Keratinocyte (primary cell): Measurements from ENCODE around the gene FBN1. TPM values are rescaled to one million over a fixed set of nuclear protein-coding genes. Genes with fewer than 3 reads are reported as not detected.

ENCODE experiments used
- DNase-seq: peaks from one replicate; pipeline ENCODE4 v3.0.0-alpha.2; 2011; ENCODE audit warnings: low read depth, missing footprints, low spot score
- FAIRE-seq: peaks from 2 replicates; lab custom pipeline; 2011; peaks lifted over from hg19 to GRCh38; lab: Jason Lieb, UNC
- H2AFZ ChIP-seq: 2 replicates; pipeline ENCODE4 v1.6.0; 2012; ENCODE audit warnings: low read length, control low read depth, inconsistent platforms; ENCODE audit not compliant: control insufficient read depth
- H3K27ac ChIP-seq: 2 replicates; pipeline ENCODE4 v1.5.1; 2011; ENCODE audit warnings: low read length; ENCODE audit not compliant: control insufficient read depth, insufficient read depth
- H3K27me3 ChIP-seq: 3 replicates; pipeline ENCODE4 v1.6.0; 2011; ENCODE audit warnings: low read length; ENCODE audit not compliant: control insufficient read depth, insufficient read depth; ENCODE audit errors: extremely low read depth
- H3K36me3 ChIP-seq, 2 experiments: 2 replicates in 1 of 2; 3 replicates in 1 of 2; pipeline ENCODE4 v1.5.1; 2011; ENCODE audit warnings: low read length in 2 of 2, mild to moderate bottlenecking in 1 of 2; ENCODE audit not compliant: control insufficient read depth in 2 of 2, insufficient read depth in 2 of 2; ENCODE audit errors: extremely low read depth in 1 of 2
- H3K4me1 ChIP-seq: 3 replicates; pipeline ENCODE4 v1.5.1; 2011; ENCODE audit warnings: low read length; ENCODE audit not compliant: control insufficient read depth, insufficient read depth; ENCODE audit errors: extremely low read depth
- H3K4me2 ChIP-seq: 3 replicates; pipeline ENCODE4 v1.6.0; 2011; ENCODE audit warnings: low read depth, low read length; ENCODE audit not compliant: control insufficient read depth, insufficient read depth; ENCODE audit errors: extremely low read depth
- H3K4me3 ChIP-seq, 3 experiments: fragments of 200-600 bp in 1 of 3; sonication (generic) in 1 of 3; 2 replicates in 2 of 3; 3 replicates in 1 of 3; pipeline ENCODE4 v1.5.1; 2011 to 2016; ENCODE audit warnings: low read length in 3 of 3, mild to moderate bottlenecking in 3 of 3, control low read depth in 2 of 3, inconsistent platforms in 1 of 3, low read depth in 1 of 3, mixed read lengths in 1 of 3, mixed run types in 1 of 3, moderate library complexity in 1 of 3; ENCODE audit not compliant: control insufficient read depth in 2 of 3, insufficient read depth in 2 of 3; ENCODE audit errors: extremely low read depth in 1 of 3
- H3K79me2 ChIP-seq: 2 replicates; pipeline ENCODE4 v1.6.0; 2012; ENCODE audit warnings: low read length; ENCODE audit not compliant: control insufficient read depth, insufficient read depth
- H3K9ac ChIP-seq: 3 replicates; pipeline ENCODE4 v1.6.0; 2011; ENCODE audit warnings: low read length; ENCODE audit not compliant: control insufficient read depth, insufficient read depth; ENCODE audit errors: extremely low read depth
- H3K9me1 ChIP-seq: 3 replicates; pipeline ENCODE4 v1.6.0; 2011; ENCODE audit warnings: low read length; ENCODE audit not compliant: control insufficient read depth, insufficient read depth; ENCODE audit errors: extremely low read depth
- H3K9me3 ChIP-seq: 2 replicates; pipeline ENCODE4 v1.5.1; 2012; ENCODE audit warnings: low read depth, low read length; ENCODE audit not compliant: control insufficient read depth
- H4K20me1 ChIP-seq: 3 replicates; pipeline ENCODE4 v1.6.0; 2011; ENCODE audit warnings: low read length; ENCODE audit not compliant: control insufficient read depth, insufficient read depth; ENCODE audit errors: extremely low read depth
- CTCF ChIP-seq, 3 experiments: IDR thresholded peaks in 1 of 3; conservative IDR thresholded peaks in 1 of 3; optimal IDR thresholded peaks in 1 of 3; 2 replicates in 2 of 3; 3 replicates in 1 of 3; pipeline versions ENCODE3 to v1.5.1; 2011; ENCODE audit warnings: low read length in 3 of 3, mild to moderate bottlenecking in 3 of 3, moderate library complexity in 2 of 3, control low read depth in 1 of 3, inconsistent platforms in 1 of 3; ENCODE audit not compliant: insufficient read depth in 2 of 3; ENCODE audit errors: extremely low read depth in 1 of 3
- EZH2 ChIP-seq: IDR thresholded peaks from one replicate; pipeline ENCODE4 v1.6.1; 2012; ENCODE audit warnings: inconsistent platforms, mild to moderate bottlenecking, low read length, moderate library complexity
- dilution Hi-C: fragments of 300-500 bp; cut with MboI; formaldehyde crosslinking; loops from one replicate; pipeline ENCODE4 v1.7.0; 2020; ENCODE audit warnings: low sequenced_read_pairs; ENCODE audit not compliant: extremely low pct_ligation_motif_present
- polyA plus RNA-seq, 5 experiments: library from polyadenylated mRNA; depleted of rRNA in 3 of 5; stranded (reverse) in 3 of 5; stranded (forward) in 1 of 5; unstranded in 1 of 5; fragments of >200 nt; gene quantifications; 1 replicate in 1 of 5; 2 replicates in 3 of 5; 3 replicates in 1 of 5; pipeline versions ENCODE4 v1.2.1 to v1.2.3, GENCODE V29; 2011 to 2012; ENCODE audit warnings: missing spikeins in 2 of 5, low read depth in 1 of 5, low replicate concordance in 1 of 5

The FBN1 gene
- polyA plus RNA-seq, 1 donor (not counting 4 experiments of a cell fraction or from before 2014, with no cell fraction given): 3.5 TPM

DNA sequence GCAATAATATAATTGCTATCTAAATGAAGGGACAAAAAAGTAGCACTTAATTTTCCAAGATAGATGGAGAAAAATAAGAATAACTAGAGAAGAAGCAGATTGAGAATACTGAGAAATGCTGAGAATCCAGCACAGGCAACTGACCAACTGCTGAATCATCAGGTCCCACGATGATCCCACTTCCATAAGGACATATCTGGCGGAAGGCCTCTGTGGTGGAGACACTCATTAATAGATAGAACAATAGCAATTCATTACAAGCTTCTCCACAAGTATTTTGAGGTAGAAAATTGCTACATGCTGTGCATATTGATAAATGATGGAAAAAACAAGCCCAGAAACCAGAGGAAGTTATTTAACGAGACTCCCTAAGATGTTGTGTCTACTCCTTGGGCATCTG, 208.3 kb downstream of the FBN1 start:
- H3K4me3 ChIP-seq: no peak overlapping the region
- H3K9me3 ChIP-seq: no peaks in the 10 kb centered on the region
- no peaks in the 10 kb centered on the region for H3K79me2 ChIP-seq
- peaks cover 6% of the 10 kb centered on the region for H3K4me1 ChIP-seq
- FAIRE-seq (no peak), DNase-seq (no peak)
- TF ChIP-seq CTCF (optimal IDR thresholded peaks at IDR 0.05 in 1 of 3, IDR thresholded peaks at IDR 0.05 in 1 of 3, conservative IDR thresholded peaks at IDR 0.05 in 1 of 3; ENCODE audit: extremely low read depth in 1 of 3, insufficient read depth in 2 of 3, low read length in 3 of 3) (no peak), EZH2 (no peak)
- no peak overlapping the region for H2AFZ ChIP-seq
- no peaks in the 10 kb centered on the region for H3K27me3 ChIP-seq
- no peaks in the 10 kb centered on the region for H3K36me3 ChIP-seq
- H4K20me1 ChIP-seq: no peaks in the 10 kb centered on the region
- H3K9ac ChIP-seq: no peak overlapping the region
- H3K4me2 ChIP-seq: no peak overlapping the region
- no peak overlapping the region for H3K27ac ChIP-seq
- no peaks in the 10 kb centered on the region for H3K9me1 ChIP-seq
- dilution Hi-C loops: no loop called here

DNA sequence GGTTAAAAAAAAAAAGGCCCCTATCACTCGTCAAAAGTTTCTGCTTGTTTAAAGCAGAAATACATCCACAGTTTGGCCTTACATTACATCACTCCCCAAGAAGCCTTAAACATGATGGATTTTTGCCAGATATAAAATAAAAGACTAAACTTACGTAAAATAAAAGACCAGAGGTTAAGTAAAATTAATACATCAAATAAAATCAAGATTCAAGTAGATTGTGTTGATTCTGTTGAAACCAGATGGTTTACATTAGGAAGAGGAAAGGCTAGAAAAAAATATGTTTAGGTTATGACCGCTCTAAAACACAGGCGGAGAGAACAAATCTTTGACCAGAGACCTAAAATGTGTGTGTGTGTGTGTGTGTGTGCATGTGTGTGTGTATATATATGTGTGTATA, 210.2 kb downstream of the FBN1 start:
- Histone ChIP-seq H3K27ac (no peak overlapping the region), H3K27me3 (no peaks in the 10 kb centered on the region), H3K4me1 (peaks cover 6% of the 10 kb centered on the region), H2AFZ (no peak overlapping the region), H4K20me1 (no peaks in the 10 kb centered on the region), H3K9ac (no peak overlapping the region), H3K9me3 (no peaks in the 10 kb centered on the region), H3K79me2 (no peaks in the 10 kb centered on the region), H3K4me3 (no peak overlapping the region), H3K36me3 (no peaks in the 10 kb centered on the region), H3K4me2 (no peak overlapping the region), H3K9me1 (no peaks in the 10 kb centered on the region)
- DNase-seq (no peak), FAIRE-seq (no peak)
- dilution Hi-C loops: no loop called here
- TF ChIP-seq EZH2: no peak
- TF ChIP-seq CTCF (optimal IDR thresholded peaks at IDR 0.05 in 1 of 3, IDR thresholded peaks at IDR 0.05 in 1 of 3, conservative IDR thresholded peaks at IDR 0.05 in 1 of 3; ENCODE audit: extremely low read depth in 1 of 3, insufficient read depth in 2 of 3, low read length in 3 of 3): no peak
